Activated CD4-positive, alpha-beta T cell treated with anti-CD3 and anti-CD28 coated beads for 36 hours (primary cell): ENCODE results near the gene WNT3. TPM values are rescaled to one million over a fixed set of nuclear protein-coding genes. Genes with fewer than 3 reads are reported as not detected.
A peak's percentile ranks its signal among the peaks of the same experiment; 100 is the strongest.

Experiments
- ATAC-seq: fragments of 200-7000 bp; cut with Tn5 transposase; one replicate; pipeline ENCODE4 v1.10.0; 2021; ENCODE audit warnings: mild to moderate bottlenecking, moderate library complexity
- CTCF ChIA-PET: fragments of 350-600 bp; sonication (Branson Sonifier 250); formaldehyde crosslinking; loops from one replicate; lab custom pipeline; 2021; ENCODE audit warnings: antibody characterized with exemption; lab: Charles Lee
- POLR2A ChIA-PET: fragments of 350-600 bp; sonication (Branson Sonifier 250); formaldehyde crosslinking; loops from one replicate; lab custom pipeline; 2021; ENCODE audit warnings: antibody characterized with exemption, inconsistent platforms; lab: Charles Lee
- DNase-seq: peaks from one replicate; pipeline ENCODE4 v3.0.0-alpha.2; 2020
- H3K27ac Mint-ChIP-seq: one replicate; pipeline ENCODE4 v1.8.0; 2021; ENCODE audit warnings: mixed read lengths
- H3K27me3 Mint-ChIP-seq: one replicate; pipeline ENCODE4 v1.8.0; 2021; ENCODE audit warnings: mixed read lengths
- H3K36me3 Mint-ChIP-seq: one replicate; pipeline ENCODE4 v1.8.0; 2021; ENCODE audit warnings: low read depth, mixed read lengths
- H3K4me1 Mint-ChIP-seq: one replicate; pipeline ENCODE4 v1.8.0; 2021; ENCODE audit warnings: mixed read lengths
- H3K4me3 Mint-ChIP-seq: one replicate; pipeline ENCODE4 v1.8.0; 2021; ENCODE audit warnings: mild to moderate bottlenecking, moderate library complexity, mixed read lengths
- H3K9me3 Mint-ChIP-seq: one replicate; pipeline ENCODE4 v1.8.0; 2021; ENCODE audit warnings: low read depth, mixed read lengths
- intact Hi-C, 2 experiments: fragments of 100-400 bp; cut with DNase I in 1 of 2; cut with micrococcal nuclease in 1 of 2; formaldehyde crosslinking; loops; one replicate each; pipeline versions ENCODE4 v1.14.2 to v1.15.1; 2022 to 2024; cut with DNase I, micrococcal nuclease
- total RNA-seq, 2 experiments: library from RNA; stranded (reverse); gene quantifications; one replicate each; pipeline ENCODE4 v1.2.3, GENCODE V29; 2021

The WNT3 gene
- total RNA-seq: under 1 TPM; 0.09 to 0.12 TPM

- ChIA-PET POLR2A (no interaction called here), CTCF (no interaction called here)
- peak within 1 kb of the TSS; percentile 61 for H3K4me3 Mint-ChIP-seq
- H3K36me3 Mint-ChIP-seq: no peaks in the 10 kb centered on the region
- intact Hi-C loops: no loop called here
- H3K27me3 Mint-ChIP-seq: peaks cover 69% of the 10 kb centered on the region
- DNase-seq (peak; percentile 79), ATAC-seq (peak; percentile 79)
- H3K9me3 Mint-ChIP-seq: no peaks in the 10 kb centered on the region
- peaks cover 26% of the 10 kb centered on the region for H3K4me1 Mint-ChIP-seq
- H3K27ac Mint-ChIP-seq: no peak within 1 kb of the TSS
Observed at GRCh38 chr17:46818316-46818928, at the start of gene WNT3. TSS of gene WNT3 (minus strand) at chr17:46818692. CDS start at chr17:46818597, 95 bp downstream.

- H3K4me1 Mint-ChIP-seq: no peaks in the 10 kb centered on the region
- no peak overlapping the region for H3K4me3 Mint-ChIP-seq
- no peaks in the 10 kb centered on the region for H3K36me3 Mint-ChIP-seq
- ATAC-seq (no peak), DNase-seq (no peak)
- no peak overlapping the region for H3K27ac Mint-ChIP-seq
- peaks cover 9% of the 10 kb centered on the region for H3K27me3 Mint-ChIP-seq
- intact Hi-C loops: no loop called here
- ChIA-PET POLR2A (no interaction called here), CTCF (interaction anchor here (0.6 kb wide), 2 partner anchors 21 to 33 kb away, joined by 3 read pairs; no protein-coding TSS in a partner anchor)
- H3K9me3 Mint-ChIP-seq: no peaks in the 10 kb centered on the region
Observed at GRCh38 chr17:46866747-46867146, 48.3 kb upstream of the WNT3 start.

- Mint-ChIP-seq H3K27me3 (peaks cover 9% of the 10 kb centered on the region), H3K36me3 (no peaks in the 10 kb centered on the region), H3K4me1 (no peaks in the 10 kb centered on the region), H3K27ac (no peak overlapping the region), H3K4me3 (no peak overlapping the region), H3K9me3 (no peaks in the 10 kb centered on the region)
- POLR2A ChIA-PET: no interaction called here
- DNase-seq (no peak), ATAC-seq (no peak)
- intact Hi-C loops: no loop called here
- CTCF ChIA-PET: interaction anchor here (0.6 kb wide), 1 partner anchor 33 kb away, joined by 3 read pairs; no protein-coding TSS in a partner anchor
Observed at GRCh38 chr17:46866325-46866724, 47.8 kb upstream of the WNT3 start.

GRCh38 chr17:46865100-46865499, 46.6 kb upstream of the WNT3 start:
- Mint-ChIP-seq H3K9me3 (no peaks in the 10 kb centered on the region), H3K4me1 (no peaks in the 10 kb centered on the region), H3K27ac (no peak overlapping the region), H3K36me3 (no peaks in the 10 kb centered on the region), H3K4me3 (no peak overlapping the region), H3K27me3 (peaks cover 9% of the 10 kb centered on the region)
- ChIA-PET CTCF (no interaction called here), POLR2A (no interaction called here)
- ATAC-seq: no peak
- intact Hi-C loops: no loop called here
- no peak for DNase-seq

GRCh38 chr17:46863383-46864121, 45.1 kb upstream of the WNT3 start:
- ChIA-PET CTCF (interaction anchor here (0.8 kb wide), 1 partner anchor 78 kb away, joined by 3 read pairs; no protein-coding TSS in a partner anchor), POLR2A (no interaction called here)
- Mint-ChIP-seq H3K36me3 (no peaks in the 10 kb centered on the region), H3K4me3 (no peak overlapping the region), H3K27ac (no peak overlapping the region), H3K4me1 (no peaks in the 10 kb centered on the region), H3K9me3 (no peaks in the 10 kb centered on the region), H3K27me3 (peaks cover 12% of the 10 kb centered on the region)
- ATAC-seq (no peak), DNase-seq (no peak)
- intact Hi-C loops: no loop called here

GRCh38 chr17:46862949-46863348, 44.5 kb upstream of the WNT3 start:
- Mint-ChIP-seq H3K27me3 (peaks cover 14% of the 10 kb centered on the region), H3K4me1 (no peaks in the 10 kb centered on the region), H3K27ac (no peak overlapping the region), H3K36me3 (no peaks in the 10 kb centered on the region), H3K9me3 (no peaks in the 10 kb centered on the region), H3K4me3 (no peak overlapping the region)
- ChIA-PET CTCF (interaction anchor here (0.8 kb wide), 1 partner anchor 78 kb away, joined by 3 read pairs; no protein-coding TSS in a partner anchor), POLR2A (no interaction called here)
- ATAC-seq (no peak), DNase-seq (no peak)
- intact Hi-C loops: no loop called here

- DNase-seq: no peak
- POLR2A ChIA-PET: no interaction called here
- CTCF ChIA-PET: no interaction called here
- no peak overlapping the region for H3K27ac Mint-ChIP-seq
- no peaks in the 10 kb centered on the region for H3K9me3 Mint-ChIP-seq
- peaks cover 20% of the 10 kb centered on the region for H3K27me3 Mint-ChIP-seq
- no peak for ATAC-seq
- intact Hi-C loops: no loop called here
- no peak overlapping the region for H3K4me3 Mint-ChIP-seq
- no peaks in the 10 kb centered on the region for H3K4me1 Mint-ChIP-seq
- H3K36me3 Mint-ChIP-seq: no peaks in the 10 kb centered on the region
Observed at GRCh38 chr17:46859996-46860395, 41.5 kb upstream of the WNT3 start.

- H3K4me3 Mint-ChIP-seq: no peak overlapping the region
- no peaks in the 10 kb centered on the region for H3K4me1 Mint-ChIP-seq
- H3K36me3 Mint-ChIP-seq: no peaks in the 10 kb centered on the region
- no peak for ATAC-seq
- DNase-seq: no peak
- H3K9me3 Mint-ChIP-seq: no peaks in the 10 kb centered on the region
- ChIA-PET CTCF (no interaction called here), POLR2A (no interaction called here)
- H3K27ac Mint-ChIP-seq: no peak overlapping the region
- H3K27me3 Mint-ChIP-seq: peaks cover 26% of the 10 kb centered on the region
- intact Hi-C loops: no loop called here
Observed at GRCh38 chr17:46857600-46857999, 39.1 kb upstream of the WNT3 start.

GRCh38 chr17:46854948-46855347, 36.5 kb upstream of the WNT3 start:
- intact Hi-C loops: no loop called here

GRCh38 chr17:46854515-46854914, 36.0 kb upstream of the WNT3 start:
- Mint-ChIP-seq H3K27me3 (peaks cover 49% of the 10 kb centered on the region), H3K36me3 (no peaks in the 10 kb centered on the region), H3K4me3 (no peak overlapping the region), H3K4me1 (peaks cover 6% of the 10 kb centered on the region), H3K9me3 (no peaks in the 10 kb centered on the region), H3K27ac (no peak overlapping the region)
- DNase-seq (no peak), ATAC-seq (no peak)
- intact Hi-C loops: no loop called here
- ChIA-PET POLR2A (no interaction called here), CTCF (interaction anchor here (0.8 kb wide), 1 partner anchor 88 kb away, joined by 3 read pairs; no protein-coding TSS in a partner anchor)

More at GRCh38 chr17:46854948-46855347, 36.5 kb upstream of the WNT3 start:
- POLR2A ChIA-PET: no interaction called here
- ATAC-seq (no peak), DNase-seq (no peak)
- Mint-ChIP-seq H3K9me3 (no peaks in the 10 kb centered on the region), H3K36me3 (no peaks in the 10 kb centered on the region), H3K4me1 (peaks cover 6% of the 10 kb centered on the region), H3K27ac (no peak overlapping the region), H3K4me3 (no peak overlapping the region), H3K27me3 (peaks cover 47% of the 10 kb centered on the region)
- CTCF ChIA-PET: interaction anchor here (0.8 kb wide), 1 partner anchor 87 kb away, joined by 3 read pairs; no protein-coding TSS in a partner anchor

GRCh38 chr17:46853896-46854444, 35.5 kb upstream of the WNT3 start:
- POLR2A ChIA-PET: no interaction called here
- no peak for ATAC-seq
- Mint-ChIP-seq H3K4me3 (no peak overlapping the region), H3K9me3 (no peaks in the 10 kb centered on the region), H3K27me3 (peaks cover 48% of the 10 kb centered on the region), H3K4me1 (peaks cover 6% of the 10 kb centered on the region), H3K27ac (no peak overlapping the region), H3K36me3 (no peaks in the 10 kb centered on the region)
- no peak for DNase-seq
- CTCF ChIA-PET: interaction anchor here (0.6 to 0.8 kb wide), 2 partner anchors 88 to 304 kb away, joined by 3 to 5 read pairs; no protein-coding TSS in a partner anchor
- intact Hi-C loops: no loop called here
